Suprapubic skin (tissue), 3 donors: ENCODE measurements around the gene ZFYVE26.

Source experiments
- CTCF ChIP-seq, 2 donors: fragments of 200-600 bp in 1 of 2; fragments of 450-650 bp in 1 of 2; sonication (generic) in 1 of 2; IDR thresholded peaks; one replicate each; pipeline ENCODE4 v1.5.1; 2016 to 2019; ENCODE audit warnings: antibody characterized with exemption in 2 of 2, mild to moderate bottlenecking in 1 of 2, moderate library complexity in 1 of 2
- EP300 ChIP-seq: sonication (generic); formaldehyde crosslinking; IDR thresholded peaks from one replicate; pipeline ENCODE4 v1.6.1; 2017; ENCODE audit warnings: antibody characterized with exemption

GRCh38 chr14:67762051-67762450, 54.3 kb downstream of the ZFYVE26 start:
- TF ChIP-seq CTCF (IDR thresholded peaks at IDR 0.05) (no peak), EP300 (no peak)
